Stimulated activated CD4-positive, alpha-beta T cell treated with anti-CD3 and anti-CD28 coated beads, TNF-alpha, amount 100 ng/mL, for 24 hours (primary cell): ENCODE results near the gene NARF.
A peak's percentile ranks its signal among the peaks of the same experiment; 100 is the strongest.
"Not testable (repeated sequence)": the region's sequence is repeated elsewhere in the genome, so short reads cannot be mapped to it uniquely, and the experiment has no call there.

ENCODE experiments used
- DNase-seq, 3 experiments: peaks; one replicate each; pipeline ENCODE4 v3.0.0-alpha.2; 2020; ENCODE audit warnings: low read depth in 3 of 3

Gene NARF

DNA sequence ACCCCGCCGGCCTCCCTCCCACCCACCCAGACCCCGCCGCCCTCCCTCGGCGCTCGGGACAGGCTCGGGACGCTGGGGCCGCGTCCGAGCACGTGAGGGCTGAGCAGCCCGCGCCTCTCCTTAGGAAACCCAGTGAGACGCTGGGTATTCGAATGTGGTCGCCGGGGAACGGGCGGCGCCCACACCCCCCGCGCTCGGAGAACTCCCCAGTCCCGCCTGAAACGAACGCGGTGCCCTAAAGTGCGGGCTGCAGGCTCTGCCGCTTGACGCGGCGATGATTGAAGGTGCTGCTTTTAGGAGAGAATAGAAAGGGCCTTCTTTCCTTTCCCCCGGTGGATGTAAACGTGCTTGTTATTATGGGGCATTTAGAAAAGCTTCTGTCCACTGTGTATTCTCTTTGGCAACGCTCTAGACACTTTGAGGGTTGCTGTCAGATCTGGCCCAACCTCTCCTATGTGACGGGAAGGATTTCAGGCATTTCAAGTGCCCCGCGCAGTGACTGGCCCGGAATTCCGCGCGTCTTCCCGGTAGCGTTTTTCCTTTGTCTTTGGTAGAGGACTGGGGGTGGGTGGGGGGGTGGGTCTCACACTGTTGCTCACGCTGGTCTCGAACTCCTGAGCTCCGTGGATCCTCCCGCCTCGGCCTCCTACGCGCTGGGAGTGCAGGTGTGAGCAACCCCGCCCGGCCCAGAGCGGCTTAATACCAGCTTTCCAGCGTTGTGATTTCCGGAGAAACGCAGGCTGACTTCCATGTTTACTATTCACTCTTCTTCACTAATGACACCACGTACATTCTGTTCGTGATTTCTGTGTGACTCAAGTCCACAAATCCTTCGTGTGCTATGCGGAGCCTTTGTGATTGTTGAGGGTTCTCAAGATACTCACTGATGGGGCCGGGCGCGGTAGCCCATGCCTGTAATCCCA is 39.2 kb downstream of the NARF start:
- no peak for DNase-seq

DNA sequence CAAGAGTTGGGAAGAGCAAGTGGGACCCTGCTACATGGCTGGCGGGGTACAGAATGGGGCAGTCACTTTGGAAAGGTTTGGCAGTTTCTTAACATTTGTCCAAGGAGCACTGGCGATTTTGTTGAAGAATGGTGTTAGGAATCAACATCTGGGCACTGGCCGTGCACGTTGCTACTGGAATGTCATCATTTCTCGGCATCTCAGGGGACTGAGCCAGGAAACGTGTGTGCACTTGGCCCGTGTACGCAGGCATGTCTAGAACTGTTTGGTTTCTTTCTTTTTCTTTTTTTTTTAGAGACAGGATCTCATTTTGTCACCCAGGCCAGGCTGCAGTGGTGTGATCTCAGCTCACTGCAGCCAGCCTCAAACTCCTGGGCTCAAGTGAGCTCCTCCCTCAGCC is 43.7 kb downstream of the NARF start:
- no peak for DNase-seq

DNA sequence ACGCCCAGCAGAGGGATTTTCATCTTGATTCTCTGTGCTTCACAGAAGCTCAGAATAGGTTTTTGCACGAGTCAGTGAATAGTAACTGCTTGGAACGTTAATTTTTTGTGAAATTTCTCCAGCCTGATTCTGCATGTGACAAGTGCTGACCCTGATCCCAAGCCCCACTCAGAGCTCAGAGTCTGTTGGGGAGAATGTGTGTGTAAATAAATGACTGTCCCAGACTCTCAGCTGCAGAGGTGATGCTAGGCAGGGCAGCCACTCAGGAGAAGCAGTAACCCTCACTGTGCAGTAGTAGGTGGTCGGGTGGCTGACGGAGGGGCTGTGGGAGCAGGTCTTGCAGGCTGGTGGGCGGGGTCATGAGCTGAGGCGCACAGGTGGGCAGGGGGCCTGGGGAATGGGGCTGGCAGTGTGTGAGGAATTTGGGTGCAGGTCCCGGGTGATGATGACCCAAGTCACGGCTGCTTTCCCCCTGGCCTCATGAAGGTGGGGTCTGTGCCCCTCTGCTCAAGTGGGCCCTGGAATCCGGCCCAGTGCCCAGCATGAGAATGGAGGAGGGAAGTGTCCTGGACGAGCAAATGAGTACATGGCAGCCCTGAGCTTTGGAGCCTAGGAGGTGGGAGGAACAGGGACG is 44.7 kb downstream of the NARF start:
- no peak for DNase-seq

DNA sequence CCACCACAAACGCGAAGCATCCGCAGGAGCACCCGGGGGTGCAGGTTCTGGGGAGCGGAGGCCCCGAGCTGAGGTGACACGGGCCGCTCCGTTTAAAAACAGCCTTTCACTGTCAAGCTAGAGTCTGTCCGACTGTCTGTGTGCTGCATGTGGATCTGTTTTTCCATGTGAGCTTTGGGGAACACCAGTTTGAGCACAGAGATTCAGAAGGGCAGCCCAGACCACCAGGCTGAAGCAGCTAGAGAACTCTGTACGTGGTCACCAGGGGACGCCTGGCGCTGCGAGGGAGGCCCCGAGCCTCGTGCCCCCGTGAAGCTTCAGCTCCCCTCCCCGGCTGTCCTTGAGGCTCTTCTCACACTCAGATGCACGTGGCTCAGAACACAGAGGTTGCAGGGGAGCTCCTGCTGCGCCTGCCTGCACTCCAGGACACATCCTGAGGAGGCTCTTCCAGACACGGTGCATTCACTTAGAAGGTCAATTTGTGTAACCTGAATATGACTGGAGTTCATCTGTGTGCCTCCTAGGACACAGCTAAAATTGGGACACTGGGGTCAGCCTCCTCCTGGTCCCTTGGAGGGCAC is 45.3 kb downstream of the NARF start:
- DNase-seq = no peak

DNA sequence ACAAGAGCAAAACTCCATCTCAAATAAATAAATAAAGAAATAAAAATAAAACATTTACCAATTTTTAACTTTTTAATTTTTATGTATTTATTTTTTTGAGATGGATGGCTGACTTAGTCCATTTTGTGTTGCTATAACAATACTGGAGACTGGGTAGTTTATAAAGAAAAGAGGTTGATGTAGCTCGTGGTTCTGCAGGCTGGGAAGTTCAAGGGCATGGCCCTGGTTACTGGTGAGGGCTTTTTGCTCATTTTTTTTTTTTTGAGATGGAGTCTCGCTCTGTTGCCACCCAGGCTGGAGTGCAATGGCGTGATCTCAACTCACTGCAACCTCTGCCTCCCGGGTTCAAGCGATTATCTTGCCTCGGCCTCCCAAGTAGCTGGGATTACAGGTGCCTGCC is 46.8 kb downstream of the NARF start:
- no peak for DNase-seq

DNA sequence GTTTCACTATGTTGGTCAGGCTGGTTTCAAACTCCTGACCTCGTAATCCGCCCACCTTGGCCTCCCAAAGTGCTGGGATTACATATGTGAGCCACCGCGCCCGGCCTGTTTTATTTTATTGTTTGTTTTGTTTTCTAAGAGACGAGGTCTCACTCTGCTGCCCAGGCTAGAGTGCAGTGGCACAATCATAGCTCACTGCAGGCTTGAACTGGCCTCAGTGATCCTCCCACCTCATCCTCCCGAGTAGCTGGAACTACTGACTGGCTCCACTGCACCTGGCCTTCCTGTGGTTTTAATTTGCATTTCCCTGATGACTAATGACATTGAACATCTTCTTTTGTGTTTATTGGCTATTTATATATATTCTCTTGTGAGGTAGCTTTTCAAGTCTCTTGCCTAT is 47.9 kb downstream of the NARF start:
- not testable (repeated sequence) for DNase-seq

DNA sequence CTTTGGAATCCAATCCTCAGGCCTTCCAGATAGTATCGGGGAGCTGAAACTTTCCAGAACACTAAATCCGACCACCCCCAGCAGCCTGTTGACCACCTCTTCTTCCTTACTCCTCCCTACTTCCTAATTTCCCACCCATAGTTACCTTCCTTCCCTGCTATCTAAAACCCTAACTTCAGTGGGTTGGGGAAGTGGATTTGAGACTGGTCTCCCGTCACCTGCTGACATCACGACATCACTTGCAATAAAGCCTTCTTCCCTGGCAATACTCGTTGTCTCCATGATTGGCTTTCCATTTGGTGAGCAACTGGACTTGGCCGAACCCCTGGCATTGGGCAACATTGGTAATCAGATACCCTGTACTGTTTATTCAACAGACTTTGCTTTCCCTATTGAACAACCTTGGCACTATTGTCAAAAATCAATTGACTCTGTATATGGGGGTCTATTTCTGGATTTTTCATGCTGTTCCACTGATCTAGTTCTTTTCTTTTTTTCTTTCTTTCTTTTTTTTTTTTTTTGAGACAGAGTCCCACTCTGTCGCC is 49.2 kb downstream of the NARF start:
- DNase-seq = no peak

DNA sequence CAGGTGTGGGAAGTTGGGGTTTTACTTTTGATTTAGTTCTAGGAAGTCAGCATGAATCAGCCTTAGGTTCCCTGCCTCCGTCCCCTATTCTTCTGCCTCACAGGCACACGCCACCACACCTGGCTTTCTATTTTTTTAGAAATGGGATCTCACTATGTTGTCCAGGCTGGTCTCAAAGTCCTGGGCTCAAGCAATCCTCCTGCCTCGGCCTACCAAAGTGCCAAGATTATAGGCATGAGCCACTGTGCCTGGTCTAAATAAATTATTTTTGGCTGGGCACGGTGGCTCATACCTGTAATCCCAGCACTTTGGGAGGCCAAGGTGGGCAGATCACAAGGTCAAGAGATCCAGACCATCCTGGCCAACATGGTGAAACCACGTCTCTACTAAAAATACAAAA is 53.1 kb downstream of the NARF start:
- DNase-seq = not testable (repeated sequence)

DNA sequence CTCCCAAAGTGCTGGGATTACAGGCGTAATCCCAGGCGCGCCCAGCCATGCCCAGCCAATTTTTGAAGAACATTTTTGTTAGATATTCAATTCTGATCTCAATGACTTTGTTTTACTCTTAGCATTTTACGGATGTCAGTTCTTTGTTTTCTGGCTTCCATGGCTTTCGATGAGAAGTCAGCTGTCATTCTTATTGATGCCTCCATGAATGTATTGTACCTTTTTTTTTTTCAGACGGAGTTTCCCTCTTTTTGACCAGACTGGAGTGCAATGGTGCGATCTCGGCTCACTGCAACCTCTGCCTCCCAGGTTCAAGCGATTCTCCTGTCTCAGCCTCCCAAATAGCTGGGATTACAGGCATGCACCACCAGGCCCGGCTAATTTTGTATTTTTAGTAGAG is 55.3 kb downstream of the NARF start:
- DNase-seq = not testable (repeated sequence)

DNA sequence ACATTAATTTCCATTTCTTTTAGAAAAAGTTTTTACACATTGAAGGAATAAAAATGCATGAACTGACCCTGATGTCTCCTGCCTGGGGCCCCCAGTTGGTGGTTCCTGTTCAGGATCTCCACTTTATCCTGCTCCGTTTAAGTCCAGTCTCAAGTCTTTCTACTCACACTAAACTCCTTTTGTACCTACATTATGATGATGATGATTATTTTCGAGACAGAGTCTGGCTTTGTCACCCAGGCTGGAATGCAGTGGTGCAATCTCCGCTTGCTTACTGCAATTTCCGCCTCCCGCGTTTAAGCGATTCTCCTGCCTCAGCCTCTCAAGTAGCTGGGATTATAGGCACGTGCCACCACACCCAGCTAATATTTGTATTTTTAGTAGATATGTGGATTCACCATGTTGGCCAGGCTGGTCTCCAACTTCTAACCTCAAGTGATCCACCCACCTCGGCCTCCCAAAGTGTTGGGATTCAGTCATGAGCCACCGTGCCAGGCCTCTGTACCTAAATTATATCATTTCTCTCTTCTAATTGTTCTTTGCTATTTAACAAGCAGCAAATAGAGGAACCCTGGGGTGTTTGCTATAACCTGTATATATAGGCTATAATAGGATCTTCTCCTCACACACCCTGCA is 58.8 kb downstream of the NARF start:
- DNase-seq = no peak

DNA sequence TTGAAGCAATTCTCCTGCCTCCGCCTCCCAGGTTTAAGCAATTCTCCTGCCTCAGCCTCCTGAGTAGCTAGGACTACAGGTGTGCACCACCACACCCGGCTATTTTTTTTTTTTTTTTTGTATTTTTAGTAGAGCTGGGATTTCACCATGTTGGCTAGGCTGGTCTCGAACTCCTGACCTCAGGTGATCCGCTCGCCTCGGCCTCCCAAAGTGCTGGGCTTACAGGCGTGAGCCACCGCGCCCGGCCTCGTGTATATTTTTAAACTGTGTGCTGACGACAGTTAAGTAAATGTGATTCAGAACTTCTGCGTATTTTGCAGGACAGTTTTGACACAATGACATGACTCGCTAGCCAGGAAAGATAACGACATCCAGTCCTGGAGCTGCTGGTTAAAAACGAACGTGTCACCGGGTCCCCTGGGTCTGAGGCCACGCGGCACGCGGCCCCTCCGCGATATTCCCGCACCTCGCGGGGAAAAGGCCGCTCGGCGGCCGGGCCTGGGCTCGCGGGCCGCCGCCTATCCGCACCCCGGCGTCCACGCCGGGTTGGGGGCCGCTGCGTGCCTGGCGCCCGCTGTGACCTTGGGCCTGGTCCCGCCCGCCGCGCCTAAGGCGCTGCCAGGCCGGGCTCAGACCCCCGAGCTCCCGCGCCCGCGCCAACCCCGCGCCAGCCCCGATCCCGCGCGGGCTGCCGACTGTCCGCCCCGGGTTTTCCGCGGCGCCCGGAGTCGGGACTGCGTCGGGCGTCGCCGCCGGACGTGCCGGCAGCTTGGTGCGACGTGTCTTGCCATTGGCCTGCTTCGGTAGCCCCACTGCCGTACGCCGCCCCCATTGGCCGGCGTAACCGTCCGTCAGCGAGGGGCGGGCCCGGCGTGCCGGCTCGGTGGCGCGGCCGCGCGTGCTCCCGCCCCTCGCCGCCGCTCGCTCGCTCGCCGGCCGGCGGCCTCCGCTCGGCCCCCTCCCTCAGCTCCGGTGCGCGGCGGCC is 60.6 kb downstream of the NARF start, which contains the start of gene FOXK2:
TSS of gene FOXK2 (plus strand) at position 907 of the 985 bp plus-strand sequence. CDS start 157 bp downstream, outside the sequence.
- DNase-seq = peak; percentile 80 to 92 (median 90)

DNA sequence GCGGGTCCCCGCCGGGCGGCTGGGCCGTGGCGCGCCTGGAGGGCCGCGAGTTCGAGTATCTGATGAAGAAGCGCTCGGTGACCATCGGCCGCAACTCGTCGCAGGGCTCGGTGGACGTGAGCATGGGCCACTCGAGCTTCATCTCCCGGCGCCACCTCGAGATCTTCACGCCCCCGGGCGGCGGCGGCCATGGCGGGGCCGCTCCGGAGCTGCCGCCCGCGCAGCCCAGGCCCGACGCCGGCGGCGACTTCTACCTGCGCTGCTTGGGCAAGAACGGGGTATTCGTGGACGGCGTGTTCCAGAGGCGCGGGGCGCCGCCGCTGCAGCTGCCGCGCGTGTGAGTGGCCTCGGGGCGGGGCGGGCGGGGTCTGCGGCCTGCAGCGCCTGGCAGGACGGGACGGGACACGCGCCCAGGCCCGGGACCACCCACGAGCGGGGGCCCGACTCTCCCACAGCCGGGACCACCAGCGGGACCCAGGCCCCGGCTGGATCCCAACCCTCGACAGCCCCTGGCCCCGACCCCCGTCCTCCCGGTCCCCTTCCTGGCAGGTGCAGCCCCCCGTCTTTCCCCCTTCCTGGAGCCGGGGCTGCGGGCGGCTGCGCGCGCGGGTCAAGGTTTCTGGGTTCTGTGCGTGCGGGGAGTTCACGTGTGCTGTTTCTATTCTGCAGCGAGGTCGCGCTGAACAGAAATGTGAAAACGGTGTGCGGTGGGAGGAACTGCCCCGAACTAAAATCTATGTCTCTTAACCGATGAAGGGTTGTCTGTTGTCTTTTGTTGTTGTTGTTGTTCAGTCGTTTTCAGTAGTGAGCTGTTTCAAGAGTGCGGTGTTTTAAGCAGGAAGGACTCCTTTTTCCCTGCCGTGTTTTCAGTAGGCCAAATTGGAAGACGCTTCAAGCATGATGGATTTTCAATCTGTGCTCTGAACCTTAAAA is 61.7 kb downstream of the NARF start:
- DNase-seq = no peak

DNA sequence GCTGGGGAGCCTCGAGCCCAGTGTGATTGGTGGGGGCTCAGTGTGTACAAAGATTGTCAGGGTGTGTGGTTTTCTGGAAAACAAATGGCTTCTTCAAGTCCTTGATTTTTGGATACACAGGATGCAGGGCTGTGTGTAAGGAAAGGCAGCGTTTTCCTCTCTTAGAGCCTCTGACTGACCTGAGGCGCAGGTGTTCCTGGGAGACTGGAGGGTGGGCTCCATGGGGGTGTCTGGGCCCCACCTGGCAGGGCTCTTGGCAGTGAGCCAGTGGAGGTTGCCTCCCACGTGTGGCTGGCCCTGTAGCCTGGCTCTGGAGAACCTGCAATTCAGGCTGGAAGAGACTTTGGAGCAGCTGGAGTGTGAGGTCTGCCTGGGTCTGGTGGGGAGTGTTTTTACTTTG is 66.0 kb downstream of the NARF start:
- DNase-seq = no peak

DNA sequence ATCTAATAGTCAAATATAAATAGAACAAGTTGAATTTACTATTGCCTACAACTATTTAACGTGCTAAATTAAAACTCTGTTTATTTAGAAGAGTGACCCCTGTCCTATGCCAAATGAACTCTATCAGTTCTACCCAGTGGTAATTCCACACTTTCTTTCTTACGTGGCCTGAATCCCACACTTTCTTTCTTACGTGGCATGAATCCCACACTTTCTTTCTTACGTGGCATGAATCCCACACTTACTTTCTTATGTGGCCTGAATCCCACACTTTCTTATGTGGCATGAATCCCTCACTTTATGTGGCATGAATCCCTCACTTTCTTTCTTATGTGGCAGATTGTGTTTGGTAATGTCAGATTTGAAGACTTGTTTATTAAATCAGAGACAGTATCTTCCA is 67.2 kb downstream of the NARF start:
- DNase-seq = no peak

DNA sequence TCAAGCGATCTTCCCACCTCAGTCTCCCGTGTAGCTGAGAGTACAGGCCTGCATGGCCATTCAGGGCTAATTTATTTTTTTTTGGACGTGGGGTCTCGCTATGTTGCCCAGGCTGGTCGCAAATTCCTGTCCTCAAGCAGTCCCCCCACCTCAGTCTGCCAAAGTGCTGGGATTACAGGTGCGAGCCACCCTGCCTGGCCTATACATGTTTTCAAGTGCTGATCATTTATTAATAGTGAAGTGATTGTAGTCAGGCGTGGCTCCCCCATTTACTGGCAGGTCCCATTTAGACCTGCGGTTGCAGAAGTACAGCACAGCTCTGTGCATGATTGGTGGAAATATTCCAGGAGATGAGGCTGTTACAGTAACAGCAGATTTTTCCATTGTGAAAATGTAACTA is 69.4 kb downstream of the NARF start:
- DNase-seq = no peak

DNA sequence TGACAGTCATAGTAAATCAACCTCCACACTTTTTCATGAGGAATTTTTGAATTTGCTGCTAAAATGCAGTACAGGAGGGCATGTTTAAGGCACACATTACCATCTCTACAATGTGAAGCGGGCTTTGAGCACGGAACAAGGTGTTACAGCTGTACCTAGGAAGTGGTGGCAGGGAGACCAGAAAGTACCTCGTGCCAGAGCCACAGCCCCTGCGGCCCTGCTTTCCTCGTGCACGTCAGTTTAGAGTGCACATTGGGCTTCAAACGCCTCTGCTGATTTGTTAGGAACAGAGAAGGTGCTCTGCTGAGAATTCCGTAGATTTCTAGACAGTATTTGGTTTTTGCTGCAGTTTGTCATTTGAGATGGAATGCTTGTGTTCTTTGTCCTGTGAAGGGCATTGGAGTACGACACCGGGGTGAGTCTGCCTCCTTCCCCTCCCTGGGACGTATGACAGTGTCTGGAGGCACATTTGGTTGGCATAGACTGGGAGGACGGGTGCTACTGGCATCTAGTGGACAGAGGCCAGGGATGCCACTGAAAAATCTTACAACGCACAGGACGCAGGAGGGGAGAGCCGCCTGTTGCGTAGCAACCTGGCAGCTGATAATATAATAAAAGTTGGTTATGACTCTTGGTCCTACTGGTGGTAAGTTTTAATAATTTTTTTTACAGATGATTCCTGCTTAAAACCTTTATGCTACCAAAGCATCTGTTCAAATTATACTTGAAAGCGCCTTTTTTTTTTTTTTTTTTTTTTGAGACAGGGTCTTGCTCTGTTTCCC is 70.1 kb downstream of the NARF start:
- no peak for DNase-seq

DNA sequence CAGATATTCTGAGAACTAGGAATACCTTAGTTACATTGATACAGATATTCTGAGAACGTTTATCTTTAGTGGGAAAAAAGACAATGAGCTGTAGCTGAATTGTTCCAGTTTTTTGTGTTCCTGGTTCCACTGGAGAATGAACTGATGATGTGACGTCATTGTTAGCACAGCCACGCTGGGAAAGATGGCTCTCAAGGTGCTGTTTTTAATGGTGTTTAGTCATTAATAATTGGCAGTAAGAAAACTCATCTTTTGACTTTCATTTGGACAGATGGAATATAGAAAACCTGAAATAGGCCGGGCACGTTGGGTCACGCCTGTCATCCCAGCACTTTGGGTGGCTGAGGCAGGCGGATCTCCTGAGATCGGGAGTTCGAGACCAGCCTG is 71.4 kb downstream of the NARF start:
- no peak for DNase-seq

DNA sequence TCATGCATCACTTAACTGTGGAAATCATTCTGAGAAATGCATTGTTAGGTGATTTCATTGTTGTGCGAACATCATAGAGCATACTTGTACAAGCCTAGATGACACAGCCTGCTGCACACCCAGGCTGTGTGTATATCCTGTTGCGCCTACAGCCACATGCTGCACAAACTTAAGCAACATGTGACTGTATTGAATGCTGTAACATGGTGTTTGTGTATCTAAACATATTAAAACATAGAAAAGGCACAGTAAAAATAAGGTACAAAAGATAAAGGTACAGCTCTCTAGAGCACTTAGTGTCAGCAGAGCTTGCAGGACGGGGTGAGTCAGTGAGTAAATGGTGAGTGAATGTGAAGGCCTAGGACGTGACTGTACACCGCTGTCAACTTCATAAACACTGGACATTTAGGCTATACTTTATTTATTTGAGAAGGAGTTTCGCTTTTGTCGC is 72.9 kb downstream of the NARF start:
- no peak for DNase-seq

DNA sequence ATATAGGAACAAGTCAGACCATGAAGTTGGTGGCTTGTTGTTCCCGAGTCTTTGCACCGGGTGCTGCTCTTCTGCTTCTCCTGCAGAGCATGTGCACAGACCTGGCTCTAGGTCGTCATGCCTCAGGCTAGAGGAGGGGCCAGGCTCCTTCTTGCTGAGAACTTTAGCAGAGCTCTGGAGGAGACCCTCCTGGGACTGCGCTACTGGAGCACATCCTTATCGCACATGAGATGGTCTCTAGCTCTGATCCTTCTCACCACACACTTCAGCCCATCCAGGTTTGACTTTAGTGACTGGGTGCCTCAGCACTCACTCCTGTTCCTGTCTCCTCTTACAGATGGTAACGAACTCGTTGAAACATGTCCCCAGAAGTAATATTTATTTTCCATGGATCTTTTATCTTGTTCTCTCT is 75.9 kb downstream of the NARF start:
- no peak for DNase-seq
